ENCODE data around the gene SPRYD3. TPM values are rescaled to one million over a fixed set of nuclear protein-coding genes. Genes with fewer than 3 reads are reported as not detected.
"Not testable (repeated sequence)": the region's sequence is repeated elsewhere in the genome, so short reads cannot be mapped to it uniquely, and the experiment has no call there.

Gene SPRYD3
- total and polyA plus RNA-seq, 11 donors: 26.0 to 94.7 (median 48.5) TPM

DNA sequence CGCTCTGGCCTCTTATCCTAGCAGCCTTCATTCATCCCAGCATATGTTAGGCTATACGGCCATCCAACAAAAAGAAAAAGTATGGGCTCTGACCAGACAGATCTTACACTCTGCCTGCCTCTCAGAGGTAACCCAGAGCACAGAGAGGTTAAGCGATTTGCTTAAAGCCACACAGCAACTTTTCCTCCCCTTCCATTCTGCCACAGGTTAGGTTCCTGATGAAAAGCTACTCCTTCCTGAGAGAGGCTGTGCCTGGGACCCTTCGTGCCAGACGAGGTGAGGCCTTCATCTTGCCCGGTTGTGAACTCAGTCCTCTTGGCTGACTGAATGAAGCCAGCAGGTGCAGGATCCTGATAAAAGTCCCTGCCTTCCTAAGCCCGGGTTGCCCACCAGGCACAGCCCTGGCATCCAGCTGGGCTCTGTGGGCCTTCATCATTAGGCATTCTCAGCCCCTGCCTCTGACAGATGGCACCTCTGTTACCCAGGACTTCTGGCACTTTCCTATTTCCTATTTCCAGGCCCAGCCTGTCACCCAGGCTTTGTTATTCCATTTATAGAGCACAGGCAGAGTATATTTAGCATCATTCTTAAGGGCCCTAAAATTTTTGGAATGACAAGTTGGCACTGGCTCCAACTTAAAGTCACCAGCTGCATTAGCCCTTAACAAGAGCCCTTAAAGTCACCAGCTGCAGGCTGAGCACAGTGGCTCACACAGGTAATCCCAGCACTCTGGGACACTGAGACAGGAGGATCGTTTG, 36.9 kb upstream of the SPRYD3 start:
- no peak for TF ChIP-seq POLR2A (IDR thresholded peaks at IDR 0.05)
- TF ChIP-seq, protein P1, sequence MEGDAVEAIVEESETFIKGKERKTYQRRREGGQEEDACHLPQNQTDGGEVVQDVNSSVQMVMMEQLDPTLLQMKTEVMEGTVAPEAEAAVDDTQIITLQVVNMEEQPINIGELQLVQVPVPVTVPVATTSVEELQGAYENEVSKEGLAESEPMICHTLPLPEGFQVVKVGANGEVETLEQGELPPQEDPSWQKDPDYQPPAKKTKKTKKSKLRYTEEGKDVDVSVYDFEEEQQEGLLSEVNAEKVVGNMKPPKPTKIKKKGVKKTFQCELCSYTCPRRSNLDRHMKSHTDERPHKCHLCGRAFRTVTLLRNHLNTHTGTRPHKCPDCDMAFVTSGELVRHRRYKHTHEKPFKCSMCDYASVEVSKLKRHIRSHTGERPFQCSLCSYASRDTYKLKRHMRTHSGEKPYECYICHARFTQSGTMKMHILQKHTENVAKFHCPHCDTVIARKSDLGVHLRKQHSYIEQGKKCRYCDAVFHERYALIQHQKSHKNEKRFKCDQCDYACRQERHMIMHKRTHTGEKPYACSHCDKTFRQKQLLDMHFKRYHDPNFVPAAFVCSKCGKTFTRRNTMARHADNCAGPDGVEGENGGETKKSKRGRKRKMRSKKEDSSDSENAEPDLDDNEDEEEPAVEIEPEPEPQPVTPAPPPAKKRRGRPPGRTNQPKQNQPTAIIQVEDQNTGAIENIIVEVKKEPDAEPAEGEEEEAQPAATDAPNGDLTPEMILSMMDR (IDR thresholded peaks at IDR 0.05): no peak

DNA sequence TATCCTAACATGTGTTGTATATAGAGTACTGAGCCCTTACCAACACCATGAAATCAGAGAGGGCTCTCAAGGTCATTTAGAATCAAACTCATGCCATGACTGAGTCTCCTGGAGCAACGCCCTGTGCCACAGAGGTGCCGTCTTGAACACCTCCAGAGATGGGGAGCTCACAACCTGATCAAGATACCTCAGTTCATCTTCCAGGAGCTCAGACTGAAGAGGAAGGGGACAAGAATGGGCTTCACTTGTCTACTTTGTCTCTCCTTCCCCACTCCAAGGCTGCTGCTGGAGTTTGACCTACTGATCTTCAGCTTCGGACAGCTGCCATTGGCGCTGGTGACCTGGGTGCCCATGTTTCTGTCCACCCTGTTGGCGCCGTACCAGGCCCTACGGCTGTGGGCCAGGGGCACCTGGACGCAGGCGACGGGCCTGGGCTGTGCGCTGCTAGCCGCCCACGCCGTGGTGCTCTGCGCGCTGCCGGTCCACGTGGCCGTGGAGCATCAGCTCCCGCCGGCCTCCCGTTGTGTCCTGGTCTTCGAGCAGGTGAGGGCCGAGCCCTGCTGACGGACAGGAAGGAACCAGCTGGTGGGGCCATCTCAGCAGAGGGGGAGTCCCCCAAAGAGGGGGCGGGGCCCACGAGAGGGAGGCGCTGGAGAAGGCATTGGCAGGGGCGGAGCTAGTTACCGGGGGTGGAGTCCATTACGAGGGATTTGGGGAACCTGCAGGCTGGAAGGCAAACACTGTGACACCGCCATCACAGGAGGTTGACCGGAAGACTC, 36.1 kb upstream of the SPRYD3 start:
- no peaks in the 10 kb centered on the region for H3K36me3 ChIP-seq
- TF ChIP-seq POLR2A (IDR thresholded peaks at IDR 0.05): no peak
- TF ChIP-seq, protein P1 (IDR thresholded peaks at IDR 0.05): no peak
- H3K4me1 ChIP-seq: peaks cover 0 to 14% (median 7%) of the 10 kb centered on the region in 12 donors
- DNase-seq (no peak), ATAC-seq (peak in 1 of 4 donors; percentile 42)
- no peaks in the 10 kb centered on the region for H3K9me3 ChIP-seq
- H3K4me3 ChIP-seq: no peak overlapping the region
- H3K27ac ChIP-seq: peak overlapping the region in 10 of 12 donors; percentile 60 to 97 (median 80)
- intact Hi-C loops (cut with DNase I): loop anchor here in 2 of 10 donors (5.0 kb wide), 2 partner anchors 37 to 42 kb away; no protein-coding TSS in a partner anchor
- 84 to 89% (median 87%) methylated on average over 32 to 33 of the region's 33 CpGs for WGBS, 4 donors
- H3K27me3 ChIP-seq: no peaks in the 10 kb centered on the region

More for the DNA sequence above, 36.9 kb upstream of the SPRYD3 start:
- H3K4me1 ChIP-seq: peaks cover 0 to 14% (median 7%) of the 10 kb centered on the region in 12 donors
- H3K27me3 ChIP-seq: no peaks in the 10 kb centered on the region
- peak; percentile 85 to 92 (median 90) for ATAC-seq
- 59 to 74% (median 67%) methylated on average over 7 to 8 of the region's 8 CpGs for WGBS, 4 donors
- DNase-seq: peak in 4 of 5 donors; percentile 39 to 61 (median 46)
- H3K4me3 ChIP-seq: no peak overlapping the region
- no peaks in the 10 kb centered on the region for H3K36me3 ChIP-seq
- intact Hi-C loops (cut with DNase I): loop anchor here in 2 of 10 donors (5.0 kb wide), 2 partner anchors 36 to 41 kb away; no protein-coding TSS in a partner anchor
- peak overlapping the region; percentile 45 to 97 (median 78) for H3K27ac ChIP-seq
- H3K9me3 ChIP-seq: no peaks in the 10 kb centered on the region

DNA sequence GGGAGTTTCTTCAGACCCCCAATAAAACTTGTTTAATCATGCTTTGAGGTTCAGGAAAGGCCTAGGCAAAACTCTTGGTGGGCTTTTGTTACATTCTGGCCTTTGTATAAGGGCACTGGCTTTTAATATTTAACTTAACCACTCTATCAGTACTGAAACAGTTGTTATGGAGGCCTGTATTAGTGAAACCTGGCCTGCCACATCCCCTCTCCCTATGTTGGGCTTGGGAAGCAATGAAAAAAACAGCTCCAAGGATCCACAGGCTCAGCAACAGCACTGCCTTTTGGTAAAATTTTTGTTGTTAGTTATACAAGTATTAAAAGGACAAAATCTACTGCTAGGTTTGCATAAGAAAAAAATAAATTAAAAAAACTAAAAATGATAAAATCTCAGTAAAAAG, 34.8 kb upstream of the SPRYD3 start:
- Histone ChIP-seq H3K27ac (peak overlapping the region in 3 of 12 donors; percentile 5 to 74 (median 13)), H3K27me3 (no peaks in the 10 kb centered on the region), H3K9me3 (no peaks in the 10 kb centered on the region), H3K36me3 (no peaks in the 10 kb centered on the region), H3K4me3 (no peak overlapping the region), H3K4me1 (peaks cover 0 to 14% (median 7%) of the 10 kb centered on the region in 12 donors)
- ATAC-seq: no peak
- intact Hi-C loops (cut with DNase I): no loop called here
- no peak for DNase-seq
- TF ChIP-seq POLR2A (IDR thresholded peaks at IDR 0.05): no peak

DNA sequence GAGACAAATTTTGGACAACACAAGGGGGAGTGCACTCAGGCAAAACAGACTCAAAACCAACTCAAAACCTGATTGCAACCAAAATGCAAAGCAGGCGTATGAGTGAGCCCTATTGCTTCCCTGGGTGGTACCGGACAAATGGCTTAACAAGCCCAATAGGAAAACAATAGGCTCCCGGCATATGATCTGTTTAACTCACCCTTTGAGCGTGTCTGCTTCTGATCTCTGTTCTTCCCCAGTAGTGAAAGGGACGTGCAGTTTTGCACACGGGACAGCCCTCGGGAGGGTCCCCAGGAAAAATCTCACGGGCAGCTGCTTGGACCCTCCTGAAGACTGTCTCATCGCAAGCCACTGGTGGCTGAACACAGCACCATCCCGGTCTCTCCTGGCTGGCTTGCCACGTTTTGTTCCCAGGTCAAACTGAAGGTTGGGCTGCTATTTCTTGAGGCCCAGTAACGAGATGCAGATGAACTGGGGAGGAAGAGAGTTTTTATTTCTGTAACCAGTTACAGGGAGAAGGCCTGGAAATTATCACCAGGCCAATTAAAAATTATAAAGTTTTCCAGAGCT, 34.0 kb upstream of the SPRYD3 start:
- 78 to 82% (median 80%) methylated on average over 12 of the region's 12 CpGs for WGBS, 4 donors
- no peak overlapping the region for H3K27ac ChIP-seq
- no peak for ATAC-seq

DNA sequence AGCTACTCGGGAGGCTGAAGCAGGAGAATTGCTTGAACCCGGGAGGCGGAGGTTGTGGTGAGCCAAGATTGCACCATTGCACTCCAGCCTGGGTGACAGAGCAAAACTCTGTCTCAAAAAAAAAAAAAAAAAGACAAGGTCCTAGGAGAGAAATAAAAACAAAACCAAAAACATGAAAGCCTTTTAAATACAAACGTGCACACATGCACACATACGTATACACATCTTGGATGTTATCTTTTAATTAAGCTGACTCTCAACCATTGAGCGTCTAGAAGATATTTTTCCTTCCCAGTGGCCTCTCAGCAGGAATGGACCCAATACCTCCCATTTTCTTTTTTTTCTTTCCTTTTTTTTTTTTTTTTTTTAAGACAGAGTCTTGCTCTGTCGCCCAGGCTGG, 33.2 kb upstream of the SPRYD3 start:
- H3K27ac ChIP-seq; H3K36me3 ChIP-seq; ATAC-seq; intact Hi-C loops (cut with DNase I); H3K27me3 ChIP-seq; H3K4me3 ChIP-seq; DNase-seq; H3K9me3 ChIP-seq: not testable (repeated sequence)
- H3K4me1 ChIP-seq: peaks cover 0 to 20% (median 9%) of the 10 kb centered on the region in 12 donors
- WGBS, 4 donors: 88 to 94% (median 91%) methylated on average over 7 of the region's 7 CpGs

More for the DNA sequence above, 34.0 kb upstream of the SPRYD3 start:
- no peaks in the 10 kb centered on the region for H3K27me3 ChIP-seq
- peaks cover 0 to 15% (median 7%) of the 10 kb centered on the region in 12 donors for H3K4me1 ChIP-seq
- H3K9me3 ChIP-seq: no peaks in the 10 kb centered on the region
- DNase-seq: no peak
- intact Hi-C loops (cut with DNase I): no loop called here
- no peak overlapping the region for H3K4me3 ChIP-seq
- H3K36me3 ChIP-seq: no peaks in the 10 kb centered on the region
- TF ChIP-seq POLR2A (IDR thresholded peaks at IDR 0.05): no peak
- TF ChIP-seq, protein P1 (IDR thresholded peaks at IDR 0.05): no peak

Measured in heart left ventricle (tissue), 16 donors.